Neural cell (in vitro differentiated cells): ENCODE measurements around the gene MAGEH1. TPM values are rescaled to one million over a fixed set of nuclear protein-coding genes. Genes with fewer than 3 reads are reported as not detected.

ENCODE experiments used
- polyA plus RNA-seq: library from polyadenylated mRNA; depleted of rRNA; stranded (reverse); fragments of >200 nt; gene quantifications from 2 replicates; pipeline ENCODE4 v1.2.3, GENCODE V29; 2014
- small RNA-seq, 3 experiments: library from RNA; depleted of rRNA; stranded (forward); fragments of <200 nt; gene quantifications; one replicate each; pipeline ENCODE3, GENCODE V24; 2012

MAGEH1 gene
- polyA plus RNA-seq, 1 donor from 2014 or later = 262 TPM

Small RNA genes lying within 50 kb of the gene (small RNA-seq; reads per million reads assigned to genes)
- 0 to 0.69 (median 0) reads per million in 3 experiments for gene MIR4536-2

Other genes with a start within 250 kb of the MAGEH1 start
- gene PAGE5, start 231.8 kb upstream of the MAGEH1 start, polyA plus RNA-seq = not detected in 2 replicates
- not detected in 2 replicates for gene PAGE3, start 187.2 kb upstream of the MAGEH1 start, polyA plus RNA-seq
- gene USP51, start 37.7 kb downstream of the MAGEH1 start, polyA plus RNA-seq = 1.4 TPM in 2 replicates
- not detected in 2 replicates for gene FOXR2, start 171.3 kb downstream of the MAGEH1 start, polyA plus RNA-seq